Prostate gland (tissue), 2 donors: ENCODE data around the gene C7orf25.
A peak's percentile ranks its signal among the peaks of the same experiment; 100 is the strongest.

Source experiments
- POLR2A ChIP-seq: fragments of 450-650 bp; IDR thresholded peaks from one replicate; pipeline ENCODE4 v1.6.1; 2016; ENCODE audit warnings: antibody characterized with exemption, mild to moderate bottlenecking
- POLR2AphosphoS5 ChIP-seq: sonication (generic); formaldehyde crosslinking; IDR thresholded peaks from one replicate; pipeline ENCODE4 v1.6.1; 2017; ENCODE audit warnings: antibody characterized with exemption
- TF ChIP-seq, protein P1 (sequence below), 4 experiments: fragments of 200-600 bp in 2 of 4; fragments of 450-650 bp in 2 of 4; sonication (generic) in 2 of 4; IDR thresholded peaks; 1 replicate in 3 of 4; 2 replicates in 1 of 4; pipeline ENCODE4 v1.5.1; 2016 to 2019; ENCODE audit warnings: antibody characterized with exemption in 4 of 4, mild to moderate bottlenecking in 2 of 4, moderate library complexity in 2 of 4

- TF ChIP-seq, protein P1, sequence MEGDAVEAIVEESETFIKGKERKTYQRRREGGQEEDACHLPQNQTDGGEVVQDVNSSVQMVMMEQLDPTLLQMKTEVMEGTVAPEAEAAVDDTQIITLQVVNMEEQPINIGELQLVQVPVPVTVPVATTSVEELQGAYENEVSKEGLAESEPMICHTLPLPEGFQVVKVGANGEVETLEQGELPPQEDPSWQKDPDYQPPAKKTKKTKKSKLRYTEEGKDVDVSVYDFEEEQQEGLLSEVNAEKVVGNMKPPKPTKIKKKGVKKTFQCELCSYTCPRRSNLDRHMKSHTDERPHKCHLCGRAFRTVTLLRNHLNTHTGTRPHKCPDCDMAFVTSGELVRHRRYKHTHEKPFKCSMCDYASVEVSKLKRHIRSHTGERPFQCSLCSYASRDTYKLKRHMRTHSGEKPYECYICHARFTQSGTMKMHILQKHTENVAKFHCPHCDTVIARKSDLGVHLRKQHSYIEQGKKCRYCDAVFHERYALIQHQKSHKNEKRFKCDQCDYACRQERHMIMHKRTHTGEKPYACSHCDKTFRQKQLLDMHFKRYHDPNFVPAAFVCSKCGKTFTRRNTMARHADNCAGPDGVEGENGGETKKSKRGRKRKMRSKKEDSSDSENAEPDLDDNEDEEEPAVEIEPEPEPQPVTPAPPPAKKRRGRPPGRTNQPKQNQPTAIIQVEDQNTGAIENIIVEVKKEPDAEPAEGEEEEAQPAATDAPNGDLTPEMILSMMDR (IDR thresholded peaks at IDR 0.05): peak in 2 of 4 experiments; percentile 37 to 40
- no peak for TF ChIP-seq POLR2A
- TF ChIP-seq POLR2AphosphoS5: no peak
Measured at GRCh38 chr7:42886129-42886528, 25.7 kb downstream of the C7orf25 start.
